NCI-H2029 treated with DMSO at 0.1 percent for 48 hours (cell line): ENCODE measurements around the gene ONECUT1.

Experiments used
- DNase-seq: peaks from one replicate; lab custom pipeline; 2025; lab: John Stamatoyannopoulos, UW

The ONECUT1 gene

GRCh38 chr15:52731732-52732470 is 58.2 kb downstream of the ONECUT1 start:
- DNase-seq = no peak

- DNase-seq = no peak
Observed at GRCh38 chr15:52731004-52731403, 59.1 kb downstream of the ONECUT1 start.

GRCh38 chr15:52730594-52730993 is 59.5 kb downstream of the ONECUT1 start:
- no peak for DNase-seq

GRCh38 chr15:52730173-52730572 is 60.0 kb downstream of the ONECUT1 start:
- no peak for DNase-seq

- no peak for DNase-seq
Observed at GRCh38 chr15:52728899-52729298, 61.2 kb downstream of the ONECUT1 start.

- no peak for DNase-seq
Observed at GRCh38 chr15:52727815-52728214, 62.3 kb downstream of the ONECUT1 start.

GRCh38 chr15:52726195-52726594 is 63.9 kb downstream of the ONECUT1 start:
- no peak for DNase-seq

- no peak for DNase-seq
Observed at GRCh38 chr15:52718551-52718950, 71.6 kb downstream of the ONECUT1 start.

GRCh38 chr15:52717924-52718323 is 72.2 kb downstream of the ONECUT1 start:
- no peak for DNase-seq

GRCh38 chr15:52717481-52717880 is 72.7 kb downstream of the ONECUT1 start:
- DNase-seq = no peak

- DNase-seq = no peak
Observed at GRCh38 chr15:52716536-52716935, 73.6 kb downstream of the ONECUT1 start.

GRCh38 chr15:52715411-52715810 is 74.7 kb downstream of the ONECUT1 start:
- DNase-seq = no peak

- DNase-seq = no peak
Observed at GRCh38 chr15:52714968-52715367, 75.2 kb downstream of the ONECUT1 start.

GRCh38 chr15:52710708-52711389 is 79.3 kb downstream of the ONECUT1 start:
- no peak for DNase-seq

GRCh38 chr15:52710050-52710707 is 80.0 kb downstream of the ONECUT1 start:
- DNase-seq = no peak

- no peak for DNase-seq
Observed at GRCh38 chr15:52709187-52709981, 80.8 kb downstream of the ONECUT1 start.
